ENCODE data around the gene CCNJL. TPM values are rescaled to one million over a fixed set of nuclear protein-coding genes. Genes with fewer than 3 reads are reported as not detected.

CCNJL gene
- total RNA-seq, 1 experiment from 2014 or later, result 33.9 TPM

DNA sequence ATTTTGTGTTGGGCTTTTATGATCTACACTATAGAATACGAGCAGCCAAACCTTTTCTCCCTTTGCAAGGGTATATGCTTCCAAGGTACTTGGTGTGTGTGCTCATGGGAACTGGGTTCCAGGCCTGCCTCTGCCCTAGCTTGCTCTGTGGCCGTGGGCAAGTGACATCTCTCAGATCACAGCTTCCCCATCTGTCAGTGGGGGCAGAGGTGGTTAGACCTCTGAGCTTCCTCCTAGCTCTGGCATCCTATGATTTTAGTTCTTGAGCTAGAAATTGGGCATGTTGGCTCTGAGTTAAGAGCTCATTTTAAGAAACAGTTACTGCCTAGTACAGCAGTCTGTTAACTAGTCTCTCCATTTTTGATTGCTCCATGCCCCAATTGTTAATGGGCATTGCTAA lies 12.5 kb upstream of the CCNJL start:
- H2AFZ ChIP-seq, result no peak overlapping the region
- BruUV-seq (replicated peaks), result no TSS peak
- H3K4me1 ChIP-seq (replicated peaks; ENCODE audit: insufficient read depth), result peaks cover 16% of the 10 kb centered on the region
- H3K4me2 ChIP-seq, result no peak overlapping the region
- ChIA-PET POLR2A (ENCODE audit: unreplicated experiment) (no interaction called here), CTCF (no interaction called here)
- peaks cover 6% of the 10 kb centered on the region; the same call in 1 of the 2 replicates for H3F3A ChIP-seq (ENCODE audit: insufficient read depth, low read depth)
- intact Hi-C loops (cut with micrococcal nuclease; ENCODE audit: unreplicated experiment), result no loop called here
- H3K27ac ChIP-seq, result no peak overlapping the region
- H3K36me3 ChIP-seq (ENCODE audit: low read depth), result no peaks in the 10 kb centered on the region
- H3K4me3 ChIP-seq, result no peak overlapping the region
- no peak for DNase-seq
- H3K27me3 ChIP-seq (ENCODE audit: insufficient read depth, low read depth), result no peaks in the 10 kb centered on the region
- H3K79me2 ChIP-seq (ENCODE audit: low read depth), result no peaks in the 10 kb centered on the region
- no peaks in the 10 kb centered on the region for H3K9me3 ChIP-seq (ENCODE audit: insufficient read depth, low read depth)
- no peak for TF ChIP-seq EZH2 (IDR thresholded peaks at IDR 0.05; ENCODE audit: low read depth)
- TF ChIP-seq, protein P1, sequence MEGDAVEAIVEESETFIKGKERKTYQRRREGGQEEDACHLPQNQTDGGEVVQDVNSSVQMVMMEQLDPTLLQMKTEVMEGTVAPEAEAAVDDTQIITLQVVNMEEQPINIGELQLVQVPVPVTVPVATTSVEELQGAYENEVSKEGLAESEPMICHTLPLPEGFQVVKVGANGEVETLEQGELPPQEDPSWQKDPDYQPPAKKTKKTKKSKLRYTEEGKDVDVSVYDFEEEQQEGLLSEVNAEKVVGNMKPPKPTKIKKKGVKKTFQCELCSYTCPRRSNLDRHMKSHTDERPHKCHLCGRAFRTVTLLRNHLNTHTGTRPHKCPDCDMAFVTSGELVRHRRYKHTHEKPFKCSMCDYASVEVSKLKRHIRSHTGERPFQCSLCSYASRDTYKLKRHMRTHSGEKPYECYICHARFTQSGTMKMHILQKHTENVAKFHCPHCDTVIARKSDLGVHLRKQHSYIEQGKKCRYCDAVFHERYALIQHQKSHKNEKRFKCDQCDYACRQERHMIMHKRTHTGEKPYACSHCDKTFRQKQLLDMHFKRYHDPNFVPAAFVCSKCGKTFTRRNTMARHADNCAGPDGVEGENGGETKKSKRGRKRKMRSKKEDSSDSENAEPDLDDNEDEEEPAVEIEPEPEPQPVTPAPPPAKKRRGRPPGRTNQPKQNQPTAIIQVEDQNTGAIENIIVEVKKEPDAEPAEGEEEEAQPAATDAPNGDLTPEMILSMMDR (conservative IDR thresholded peaks at IDR 0.05), result no peak
- no peaks in the 10 kb centered on the region for H3K9me2 ChIP-seq (ENCODE audit: insufficient read depth)
- no peaks in the 10 kb centered on the region for H4K20me1 ChIP-seq (ENCODE audit: insufficient read depth)

DNA sequence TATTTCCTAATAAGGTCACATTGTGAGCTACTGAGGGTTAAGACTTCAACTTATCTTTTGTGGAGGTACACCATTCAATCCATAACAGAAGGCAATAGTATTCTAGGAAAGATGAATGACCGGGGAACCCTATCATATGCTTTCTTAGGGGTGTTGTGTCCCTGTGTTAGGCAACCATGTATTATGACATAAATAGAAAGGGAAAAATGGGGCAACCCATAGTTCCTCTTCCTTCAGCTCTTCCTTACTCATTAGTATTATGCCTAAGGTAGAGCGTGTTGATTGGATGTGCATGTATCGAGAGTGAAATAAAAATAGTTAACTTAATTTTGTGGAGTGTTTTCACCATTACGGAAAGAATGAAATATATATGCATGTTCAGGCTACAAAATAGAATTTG lies 6.0 kb upstream of the CCNJL start:
- H3K9me3 ChIP-seq (ENCODE audit: insufficient read depth, low read depth), result no peaks in the 10 kb centered on the region
- DNase-seq, result no peak
- no peaks in the 10 kb centered on the region for H3K27me3 ChIP-seq (ENCODE audit: insufficient read depth, low read depth)
- ChIA-PET POLR2A (ENCODE audit: unreplicated experiment) (no interaction called here), CTCF (interaction anchor here (0.6 kb wide), 1 partner anchor 8 kb away, joined by 12 read pairs; no protein-coding TSS in a partner anchor)
- intact Hi-C loops (cut with micrococcal nuclease; ENCODE audit: unreplicated experiment), result no loop called here
- no peaks in the 10 kb centered on the region for H4K20me1 ChIP-seq (ENCODE audit: insufficient read depth)
- H3K4me1 ChIP-seq (replicated peaks; ENCODE audit: insufficient read depth), result peaks cover 44% of the 10 kb centered on the region
- no peaks in the 10 kb centered on the region for H3K79me2 ChIP-seq (ENCODE audit: low read depth)
- peaks cover 18% of the 10 kb centered on the region for H3F3A ChIP-seq (ENCODE audit: insufficient read depth, low read depth)
- no peak overlapping the region for H3K4me2 ChIP-seq
- TF ChIP-seq EZH2 (IDR thresholded peaks at IDR 0.05; ENCODE audit: low read depth), result no peak
- TF ChIP-seq, protein P1 (conservative IDR thresholded peaks at IDR 0.05), result no peak
- no peak overlapping the region for H3K4me3 ChIP-seq
- H3K27ac ChIP-seq, result no peak overlapping the region
- H3K9me2 ChIP-seq (ENCODE audit: insufficient read depth), result no peaks in the 10 kb centered on the region
- no TSS peak for BruUV-seq (replicated peaks)
- H2AFZ ChIP-seq, result no peak overlapping the region
- H3K36me3 ChIP-seq (ENCODE audit: low read depth), result no peaks in the 10 kb centered on the region

DNA sequence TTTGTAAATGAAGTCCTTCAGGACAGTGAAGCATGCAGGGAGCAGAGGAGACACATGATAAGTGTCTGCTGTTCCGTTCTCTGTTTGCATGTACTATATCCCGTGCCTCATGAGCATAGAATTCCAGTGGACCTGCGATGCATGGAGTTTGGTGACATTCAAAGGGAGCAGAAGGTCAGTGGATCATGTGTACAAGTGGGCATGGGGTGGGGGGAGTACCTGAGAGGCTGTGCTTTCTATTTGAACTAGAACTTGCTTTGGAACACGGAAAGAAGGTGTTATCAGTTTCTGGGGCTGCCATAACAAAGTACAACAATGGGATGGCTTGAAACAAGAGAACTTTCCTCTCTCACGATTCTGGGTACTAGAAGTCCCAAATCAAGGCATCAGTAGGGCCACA lies 5.1 kb upstream of the CCNJL start:
- H3K4me2 ChIP-seq, result peak overlapping the region; percentile 73; the same call in 1 of the 2 replicates
- H3K4me1 ChIP-seq (replicated peaks; ENCODE audit: insufficient read depth), result peaks cover 48% of the 10 kb centered on the region
- ChIA-PET CTCF (interaction anchor here (0.6 kb wide), 1 partner anchor 128 kb away, joined by 6 read pairs; no protein-coding TSS in a partner anchor), POLR2A (ENCODE audit: unreplicated experiment) (interaction anchor here (0.6 kb wide), 1 partner anchor 130 kb away, joined by 4 read pairs; no protein-coding TSS in a partner anchor)
- no peaks in the 10 kb centered on the region for H3K79me2 ChIP-seq (ENCODE audit: low read depth)
- no peaks in the 10 kb centered on the region for H4K20me1 ChIP-seq (ENCODE audit: insufficient read depth)
- peaks cover 18% of the 10 kb centered on the region for H3F3A ChIP-seq (ENCODE audit: insufficient read depth, low read depth)
- TF ChIP-seq, protein P1 (conservative IDR thresholded peaks at IDR 0.05), result no peak
- intact Hi-C loops (cut with micrococcal nuclease; ENCODE audit: unreplicated experiment), result loop anchor here (2.0 kb wide), 1 partner anchor 57 kb away; no protein-coding TSS in a partner anchor
- no peaks in the 10 kb centered on the region for H3K9me3 ChIP-seq (ENCODE audit: insufficient read depth, low read depth)
- no peaks in the 10 kb centered on the region for H3K27me3 ChIP-seq (ENCODE audit: insufficient read depth, low read depth)
- H3K9me2 ChIP-seq (ENCODE audit: insufficient read depth), result no peaks in the 10 kb centered on the region
- H2AFZ ChIP-seq, result no peak overlapping the region
- H3K36me3 ChIP-seq (ENCODE audit: low read depth), result no peaks in the 10 kb centered on the region
- no peak for DNase-seq
- no peak overlapping the region for H3K4me3 ChIP-seq
- no TSS peak for BruUV-seq (replicated peaks)
- H3K27ac ChIP-seq, result peak overlapping the region; percentile 97

All from PC-9 (cell line).